ENCODE data around the gene SLC12A9.
"Not testable (repeated sequence)": the region's sequence is repeated elsewhere in the genome, so short reads cannot be mapped to it uniquely, and the experiment has no call there.

SLC12A9 gene

DNA sequence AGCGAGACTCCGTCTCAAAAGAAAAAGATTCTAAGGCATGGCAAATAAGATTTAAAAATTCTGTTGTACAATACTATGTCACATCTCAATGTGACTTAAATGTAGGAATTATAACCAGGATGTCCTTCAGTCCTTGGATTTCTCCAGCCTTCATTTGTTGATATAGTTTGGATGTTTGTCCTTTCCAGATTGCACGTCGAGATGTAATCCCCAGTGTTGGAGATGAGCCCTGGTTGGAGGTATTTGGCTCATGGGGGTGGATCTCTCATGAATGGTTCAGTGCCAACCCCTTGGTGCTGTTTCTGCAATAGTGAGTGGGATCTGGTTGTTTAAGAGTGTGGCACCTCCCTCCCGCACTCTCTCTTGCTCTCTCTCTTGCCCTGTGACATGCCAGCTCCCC lies 56.0 kb downstream of the SLC12A9 start:
- no peak for TF ChIP-seq ZNF274 (IDR thresholded peaks at IDR 0.05; ENCODE audit: low read depth, low read length)
- TF ChIP-seq YY1 (IDR thresholded peaks at IDR 0.05; ENCODE audit: insufficient read depth, insufficient read length) = no peak
- TF ChIP-seq SUZ12 (IDR thresholded peaks at IDR 0.05; ENCODE audit: extremely low read depth, insufficient read depth, insufficient read length) = no peak

GRCh38 chr7:100910443-100910842 lies 57.9 kb downstream of the SLC12A9 start:
- H3K4me1 ChIP-seq (ENCODE audit: insufficient read depth, insufficient read length); H3K36me3 ChIP-seq (ENCODE audit: insufficient read depth, insufficient read length, low read length); H3K9ac ChIP-seq (ENCODE audit: insufficient read length, low read depth); H3K9me3 ChIP-seq (ENCODE audit: insufficient read depth, low read length); H3K4me3 ChIP-seq (ENCODE audit: insufficient read length, low read depth); H3K27me3 ChIP-seq (ENCODE audit: insufficient read depth, insufficient read length); DNase-seq (ENCODE audit: low read depth, low spot score): not testable (repeated sequence)

More for the DNA sequence above, 56.0 kb downstream of the SLC12A9 start:
- no peak overlapping the region for H3K9ac ChIP-seq (ENCODE audit: insufficient read length, low read depth)
- no peaks in the 10 kb centered on the region for H3K9me3 ChIP-seq (ENCODE audit: insufficient read depth, low read length)
- H3K36me3 ChIP-seq (ENCODE audit: insufficient read depth, insufficient read length, low read length) = no peaks in the 10 kb centered on the region
- no peak overlapping the region for H3K4me3 ChIP-seq (ENCODE audit: insufficient read length, low read depth)
- no peak for DNase-seq (ENCODE audit: low read depth, low spot score)
- H3K27me3 ChIP-seq (ENCODE audit: insufficient read depth, insufficient read length) = no peaks in the 10 kb centered on the region
- H3K4me1 ChIP-seq (ENCODE audit: insufficient read depth, insufficient read length) = no peaks in the 10 kb centered on the region

GRCh38 chr7:100911484-100911883 lies 59.0 kb downstream of the SLC12A9 start:
- DNase-seq (ENCODE audit: low read depth, low spot score) = no peak
- no peaks in the 10 kb centered on the region for H3K36me3 ChIP-seq (ENCODE audit: insufficient read depth, insufficient read length, low read length)
- no peaks in the 10 kb centered on the region for H3K27me3 ChIP-seq (ENCODE audit: insufficient read depth, insufficient read length)
- H3K4me1 ChIP-seq (ENCODE audit: insufficient read depth, insufficient read length) = no peaks in the 10 kb centered on the region
- no peak overlapping the region for H3K4me3 ChIP-seq (ENCODE audit: insufficient read length, low read depth)
- H3K9ac ChIP-seq (ENCODE audit: insufficient read length, low read depth) = no peak overlapping the region
- no peak for TF ChIP-seq ZNF274 (IDR thresholded peaks at IDR 0.05; ENCODE audit: low read depth, low read length)
- TF ChIP-seq YY1 (IDR thresholded peaks at IDR 0.05; ENCODE audit: insufficient read depth, insufficient read length) = no peak
- TF ChIP-seq SUZ12 (IDR thresholded peaks at IDR 0.05; ENCODE audit: extremely low read depth, insufficient read depth, insufficient read length) = no peak
- no peaks in the 10 kb centered on the region for H3K9me3 ChIP-seq (ENCODE audit: insufficient read depth, low read length)

- Histone ChIP-seq H3K4me3 (ENCODE audit: insufficient read length, low read depth) (no peak overlapping the region), H3K27me3 (ENCODE audit: insufficient read depth, insufficient read length) (no peaks in the 10 kb centered on the region), H3K36me3 (ENCODE audit: insufficient read depth, insufficient read length, low read length) (no peaks in the 10 kb centered on the region), H3K4me1 (ENCODE audit: insufficient read depth, insufficient read length) (no peaks in the 10 kb centered on the region), H3K9ac (ENCODE audit: insufficient read length, low read depth) (no peak overlapping the region), H3K9me3 (ENCODE audit: insufficient read depth, low read length) (no peaks in the 10 kb centered on the region)
- DNase-seq (ENCODE audit: low read depth, low spot score) = no peak
- TF ChIP-seq SUZ12 (IDR thresholded peaks at IDR 0.05; ENCODE audit: extremely low read depth, insufficient read depth, insufficient read length) = no peak
- TF ChIP-seq ZNF274 (IDR thresholded peaks at IDR 0.05; ENCODE audit: low read depth, low read length) = no peak
- TF ChIP-seq YY1 (IDR thresholded peaks at IDR 0.05; ENCODE audit: insufficient read depth, insufficient read length) = no peak
These were observed 61.8 kb downstream of the SLC12A9 start for GRCh38 chr7:100914208-100914878.

GRCh38 chr7:100914879-100915447 lies 62.5 kb downstream of the SLC12A9 start:
- Histone ChIP-seq H3K9ac (ENCODE audit: insufficient read length, low read depth) (no peak overlapping the region), H3K4me3 (ENCODE audit: insufficient read length, low read depth) (no peak overlapping the region), H3K4me1 (ENCODE audit: insufficient read depth, insufficient read length) (no peaks in the 10 kb centered on the region), H3K9me3 (ENCODE audit: insufficient read depth, low read length) (0 out of 2 replicates have a peak, but pooled peaks cover under 1% of the 10 kb centered on the region), H3K36me3 (ENCODE audit: insufficient read depth, insufficient read length, low read length) (no peaks in the 10 kb centered on the region), H3K27me3 (ENCODE audit: insufficient read depth, insufficient read length) (no peaks in the 10 kb centered on the region)
- no peak for DNase-seq (ENCODE audit: low read depth, low spot score)
- TF ChIP-seq YY1 (IDR thresholded peaks at IDR 0.05; ENCODE audit: insufficient read depth, insufficient read length) (no peak), SUZ12 (IDR thresholded peaks at IDR 0.05; ENCODE audit: extremely low read depth, insufficient read depth, insufficient read length) (no peak), ZNF274 (IDR thresholded peaks at IDR 0.05; ENCODE audit: low read depth, low read length) (no peak)
